Neural cell (in vitro differentiated cells): ENCODE measurements around the gene EIF3K.

Experiments used
- EP300 ChIP-seq: fragments of 450-650 bp; conservative IDR thresholded peaks from 2 replicates; pipeline ENCODE4 v1.6.1; 2014; ENCODE audit warnings: antibody characterized with exemption, mild to moderate bottlenecking, moderate library complexity; ENCODE audit not compliant: poor library complexity, severe bottlenecking
- EZH2 ChIP-seq: fragments of 200-600, 300-800 bp; shearing (Covaris generic), sonication (generic); IDR thresholded peaks from 2 replicates; pipeline ENCODE4 v1.6.1; 2014; ENCODE audit warnings: antibody characterized with exemption, low read length, borderline replicate concordance, mild to moderate bottlenecking; ENCODE audit not compliant: insufficient read depth, poor library complexity, severe bottlenecking
- MXI1 ChIP-seq: fragments of 450-650 bp; conservative IDR thresholded peaks from 2 replicates; pipeline ENCODE4 v1.6.1; 2014; ENCODE audit warnings: antibody characterized with exemption, mild to moderate bottlenecking; ENCODE audit not compliant: poor library complexity, severe bottlenecking
- POLR2AphosphoS5 ChIP-seq: IDR thresholded peaks from 2 replicates; pipeline ENCODE4 v1.6.1; 2012
- RAD21 ChIP-seq: fragments of 450-650 bp; conservative IDR thresholded peaks from 2 replicates; pipeline ENCODE4 v1.6.1; 2014; ENCODE audit warnings: antibody characterized with exemption, mild to moderate bottlenecking, moderate library complexity
- SMC3 ChIP-seq: fragments of 450-650 bp; conservative IDR thresholded peaks from 2 replicates; pipeline ENCODE4 v1.6.1; 2014; ENCODE audit warnings: antibody characterized with exemption, mild to moderate bottlenecking, moderate library complexity; ENCODE audit not compliant: poor library complexity
- TAF1 ChIP-seq: IDR thresholded peaks from 2 replicates; pipeline ENCODE4 v1.6.1; 2012; ENCODE audit warnings: low read depth
- TF ChIP-seq, protein P1 (sequence below): fragments of 450-650 bp; IDR thresholded peaks from 2 replicates; pipeline ENCODE4 v1.5.1; 2014; ENCODE audit warnings: antibody characterized with exemption, mild to moderate bottlenecking, moderate library complexity; ENCODE audit not compliant: poor library complexity, severe bottlenecking

DNA sequence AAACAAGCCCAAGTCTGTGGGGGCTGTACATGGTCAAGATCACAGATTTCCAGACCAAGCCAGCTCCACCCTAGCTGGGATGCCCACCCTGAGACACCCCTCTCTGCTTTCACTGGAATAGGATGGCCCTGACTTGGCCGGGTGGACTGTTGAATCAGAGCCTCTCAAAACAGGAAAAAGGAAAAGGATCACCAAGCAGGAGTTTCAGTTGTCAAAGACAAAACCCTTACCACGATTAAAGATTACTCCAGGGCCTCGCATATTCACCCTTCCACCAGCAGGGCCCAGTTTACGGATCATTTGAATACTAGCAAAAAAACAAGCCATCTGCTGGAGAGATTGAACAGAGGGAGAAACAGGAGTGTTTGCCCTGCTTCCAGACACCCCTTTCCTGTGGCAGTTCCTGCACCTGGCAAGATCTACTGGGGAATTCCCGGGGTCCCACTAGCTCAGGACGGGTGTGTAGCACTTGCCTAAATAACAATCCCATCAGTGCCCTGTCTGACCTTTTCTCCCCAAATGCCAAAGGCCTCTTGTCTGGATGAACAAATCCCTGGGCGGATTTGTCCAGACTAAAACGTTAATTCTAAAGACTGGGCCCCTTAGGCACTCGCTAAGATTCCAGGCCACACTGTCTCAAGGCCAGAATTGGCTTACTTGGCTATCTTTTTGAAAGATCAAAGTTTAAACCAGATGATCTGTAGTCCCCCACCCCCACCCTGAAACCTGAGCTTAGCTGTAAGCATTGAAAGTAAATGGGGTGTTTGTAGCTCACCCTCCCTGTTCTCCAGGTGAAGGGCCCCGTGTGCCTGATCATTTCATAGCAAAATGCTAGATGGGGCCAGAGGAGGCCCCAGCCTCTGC, 66.9 kb downstream of the EIF3K start:
- TF ChIP-seq MXI1, result no peak
- TF ChIP-seq, protein P1, sequence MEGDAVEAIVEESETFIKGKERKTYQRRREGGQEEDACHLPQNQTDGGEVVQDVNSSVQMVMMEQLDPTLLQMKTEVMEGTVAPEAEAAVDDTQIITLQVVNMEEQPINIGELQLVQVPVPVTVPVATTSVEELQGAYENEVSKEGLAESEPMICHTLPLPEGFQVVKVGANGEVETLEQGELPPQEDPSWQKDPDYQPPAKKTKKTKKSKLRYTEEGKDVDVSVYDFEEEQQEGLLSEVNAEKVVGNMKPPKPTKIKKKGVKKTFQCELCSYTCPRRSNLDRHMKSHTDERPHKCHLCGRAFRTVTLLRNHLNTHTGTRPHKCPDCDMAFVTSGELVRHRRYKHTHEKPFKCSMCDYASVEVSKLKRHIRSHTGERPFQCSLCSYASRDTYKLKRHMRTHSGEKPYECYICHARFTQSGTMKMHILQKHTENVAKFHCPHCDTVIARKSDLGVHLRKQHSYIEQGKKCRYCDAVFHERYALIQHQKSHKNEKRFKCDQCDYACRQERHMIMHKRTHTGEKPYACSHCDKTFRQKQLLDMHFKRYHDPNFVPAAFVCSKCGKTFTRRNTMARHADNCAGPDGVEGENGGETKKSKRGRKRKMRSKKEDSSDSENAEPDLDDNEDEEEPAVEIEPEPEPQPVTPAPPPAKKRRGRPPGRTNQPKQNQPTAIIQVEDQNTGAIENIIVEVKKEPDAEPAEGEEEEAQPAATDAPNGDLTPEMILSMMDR, result no peak
- TF ChIP-seq POLR2AphosphoS5, result no peak
- TF ChIP-seq RAD21, result no peak
- TF ChIP-seq EZH2, result no peak
- TF ChIP-seq TAF1, result no peak
- no peak for TF ChIP-seq EP300
- no peak for TF ChIP-seq SMC3
